Measurements from ENCODE around the gene MEGF11.

The MEGF11 gene

DNA sequence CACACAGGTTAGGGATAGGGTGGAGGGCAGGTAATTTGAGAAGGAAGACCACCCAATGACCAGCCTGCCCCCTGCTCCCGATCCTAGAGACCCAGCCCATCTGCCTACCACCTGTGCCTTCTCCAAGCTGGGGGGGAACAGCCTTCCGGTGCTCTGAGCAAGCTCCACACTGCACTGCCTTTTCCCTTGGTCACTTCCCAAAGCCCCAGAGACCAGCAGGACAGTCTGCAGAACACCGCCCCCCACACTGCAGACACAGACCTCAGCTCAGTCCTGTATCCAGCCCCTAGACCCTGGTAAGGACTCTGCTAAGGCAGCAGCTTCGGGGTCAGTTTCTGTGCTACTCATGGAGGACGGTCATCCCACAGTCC, 156.9 kb downstream of the MEGF11 start:
- DNase-seq, result no peak

DNA sequence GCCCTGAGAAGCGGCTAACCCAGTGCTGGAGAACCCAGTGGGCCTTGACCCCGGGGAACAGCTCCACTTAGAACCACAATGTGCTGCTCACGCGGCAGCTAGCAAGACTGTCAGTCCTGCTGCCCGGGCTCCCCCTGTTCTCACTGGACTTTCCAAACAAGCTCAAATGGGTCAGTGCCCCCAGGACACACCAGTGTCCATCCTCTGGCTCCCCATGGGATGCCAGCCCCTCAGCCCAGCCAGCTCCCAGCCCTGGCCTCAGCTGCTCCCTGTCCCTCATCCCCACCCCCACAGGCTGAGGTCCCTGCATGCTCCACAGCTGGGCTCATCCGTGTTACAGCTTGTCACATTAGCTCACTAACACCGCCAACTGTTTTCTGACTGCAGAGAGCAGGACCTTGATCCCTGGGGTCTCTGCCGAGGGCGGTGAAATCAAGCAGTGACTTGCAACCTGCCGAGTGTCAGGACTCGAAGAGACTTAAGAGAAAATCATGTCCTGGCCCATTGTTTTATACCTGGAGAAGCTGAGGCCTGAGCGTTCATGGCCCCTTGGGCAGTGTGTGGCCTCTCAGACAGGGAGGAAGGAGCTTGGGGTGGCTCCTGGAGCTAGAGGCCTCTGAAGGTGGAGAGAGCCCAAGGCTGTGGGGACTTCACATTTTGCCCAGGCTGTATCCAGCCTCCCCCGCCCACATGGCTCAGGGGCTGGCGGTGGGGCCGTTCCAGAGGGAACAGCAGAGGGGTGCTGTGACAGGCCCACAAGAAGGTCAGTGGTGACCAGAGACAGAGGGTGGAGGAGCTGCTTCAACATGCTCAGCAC, 157.5 kb downstream of the MEGF11 start:
- DNase-seq, result no peak

DNA sequence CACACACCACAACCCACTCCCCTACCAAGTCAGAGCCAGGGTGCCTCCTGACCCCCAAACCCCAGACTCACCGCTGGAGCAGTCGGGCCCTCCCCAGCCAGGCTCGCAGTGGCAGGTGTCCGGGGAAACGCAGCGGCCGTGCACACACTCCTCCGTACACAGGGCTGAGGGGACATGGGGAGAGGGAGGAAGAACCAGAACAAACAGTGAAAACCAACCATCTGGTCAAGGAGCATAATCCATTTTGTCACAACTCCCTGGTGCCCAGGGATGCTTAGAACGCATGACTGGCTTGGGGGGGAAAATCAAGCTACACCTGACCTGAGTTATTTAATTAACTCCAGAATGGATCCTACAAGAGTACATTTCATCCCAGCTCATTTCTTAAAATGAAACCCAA, 159.2 kb downstream of the MEGF11 start:
- no peak for DNase-seq

DNA sequence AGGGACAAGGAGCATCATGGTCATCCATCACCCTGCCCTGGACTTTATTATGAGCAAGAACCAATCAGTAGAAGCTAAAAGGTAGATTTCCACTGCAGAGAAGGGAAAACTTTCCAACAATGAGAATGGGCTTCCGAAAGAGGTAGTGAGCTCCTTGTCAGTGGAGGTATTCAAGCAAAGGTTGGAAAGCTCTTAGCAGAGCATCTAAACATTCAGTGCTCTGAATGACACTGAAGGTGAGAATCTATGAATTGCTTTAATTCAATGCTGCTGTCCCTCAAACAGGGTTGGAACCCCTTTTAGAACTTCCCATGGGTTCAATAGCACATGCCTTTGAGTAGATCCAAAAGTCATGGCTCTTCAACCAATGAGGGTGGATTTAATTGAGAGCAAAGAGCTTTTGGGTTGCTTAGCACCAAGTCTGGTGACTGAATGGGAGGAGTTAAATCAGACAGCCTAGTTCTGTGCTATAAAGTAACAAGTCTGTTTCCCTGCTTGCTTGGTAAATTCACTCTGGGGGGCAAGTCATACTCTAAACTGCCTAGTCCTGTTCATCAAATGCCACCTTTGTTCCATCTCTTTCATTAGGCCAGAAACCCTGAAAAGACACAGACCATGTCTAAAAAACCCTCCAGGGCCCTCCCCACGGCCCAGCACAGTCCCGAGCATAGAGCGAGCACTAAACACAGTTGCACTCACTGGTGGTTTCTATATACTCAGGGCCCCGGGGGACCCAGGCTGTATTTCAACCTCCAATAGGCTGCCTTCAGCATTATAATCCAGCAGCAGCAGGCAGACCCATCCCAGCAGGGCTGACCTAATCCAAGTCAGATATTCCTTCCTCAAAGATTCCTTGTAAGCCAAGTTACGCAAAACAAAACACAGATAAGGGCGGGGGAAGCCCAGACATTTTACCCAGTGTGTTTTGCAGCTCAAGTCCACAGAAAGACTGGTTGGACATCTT, 161.2 kb downstream of the MEGF11 start:
- DNase-seq, result no peak

DNA sequence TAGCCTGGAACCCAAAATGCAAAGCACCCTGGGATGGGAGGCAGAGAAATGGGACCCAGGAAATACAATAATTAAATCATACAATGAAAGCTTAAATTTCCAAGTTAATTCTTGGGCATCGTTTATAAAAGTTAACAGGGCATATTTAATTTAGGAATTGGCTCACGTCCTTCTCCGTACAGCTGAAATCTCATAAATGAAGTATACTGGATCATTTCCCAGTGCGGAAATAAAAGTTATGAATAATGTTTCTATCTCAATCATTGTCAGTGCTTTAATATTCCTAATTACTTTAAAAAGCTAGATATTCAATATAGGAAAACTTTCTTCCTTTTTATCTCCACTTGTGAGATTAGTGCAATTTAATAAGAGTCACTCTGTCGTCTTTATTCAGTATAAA, 164.0 kb downstream of the MEGF11 start:
- DNase-seq, result no peak

DNA sequence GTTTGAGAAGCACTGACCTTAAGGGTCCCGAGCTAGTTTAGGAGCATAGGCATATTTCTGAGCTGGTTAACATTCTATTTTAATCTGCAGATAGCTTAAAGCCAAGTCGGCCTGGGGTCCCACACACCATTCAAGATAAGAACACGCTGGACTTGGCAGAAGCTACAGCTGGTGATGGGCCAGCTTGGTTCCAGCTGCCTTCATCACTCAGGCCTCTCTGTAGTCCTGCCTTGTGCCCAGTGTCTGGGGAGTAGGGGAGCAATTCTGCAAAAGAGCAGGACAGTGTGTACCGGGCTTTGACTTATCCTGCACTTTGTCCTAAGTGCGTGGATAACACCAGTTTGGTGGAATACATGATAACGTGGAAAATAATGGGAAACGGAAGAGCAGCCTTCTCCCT, 164.5 kb downstream of the MEGF11 start:
- peak in 6 of 56 donors; percentile 2 to 24 (median 7) for DNase-seq

DNA sequence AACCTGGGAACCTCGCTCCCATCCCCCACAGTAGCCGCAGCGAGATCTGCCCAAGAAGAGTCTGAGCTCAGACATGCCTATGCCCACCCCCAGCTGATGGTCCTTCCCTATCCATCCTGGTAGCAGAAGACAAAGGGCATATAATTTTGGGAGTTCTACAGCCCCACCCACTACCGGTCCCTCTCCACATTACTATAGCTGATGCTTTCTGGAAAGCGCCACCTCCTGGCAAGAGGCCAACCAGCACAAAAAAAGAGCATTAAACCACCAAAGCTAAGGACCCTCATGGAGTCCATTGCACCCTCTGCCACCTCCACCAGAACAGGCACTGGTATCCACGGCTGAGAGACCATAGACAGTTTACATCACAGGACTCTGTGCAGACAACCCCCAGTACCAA, 168.4 kb downstream of the MEGF11 start:
- DNase-seq, result no peak

DNA sequence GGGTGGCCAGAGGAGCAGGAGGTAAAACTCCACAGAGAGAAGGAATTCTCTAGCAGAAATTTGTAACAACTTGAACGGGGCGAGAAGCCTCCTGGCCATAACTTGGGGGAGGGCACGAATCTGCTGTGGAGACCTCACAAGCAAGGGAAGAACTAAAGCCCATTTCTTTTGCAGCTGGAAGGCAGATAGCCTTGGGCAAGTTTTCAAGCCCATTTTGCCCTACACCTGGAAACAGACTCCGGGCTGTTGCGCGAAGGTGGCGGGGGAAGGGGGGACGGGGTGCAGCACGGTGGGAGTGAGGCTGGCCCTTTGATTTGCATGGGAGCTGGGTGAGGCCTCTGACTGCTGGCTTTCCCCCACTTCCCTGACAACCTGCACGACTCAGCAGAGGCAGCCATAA, 168.8 kb downstream of the MEGF11 start:
- no peak for DNase-seq

DNA sequence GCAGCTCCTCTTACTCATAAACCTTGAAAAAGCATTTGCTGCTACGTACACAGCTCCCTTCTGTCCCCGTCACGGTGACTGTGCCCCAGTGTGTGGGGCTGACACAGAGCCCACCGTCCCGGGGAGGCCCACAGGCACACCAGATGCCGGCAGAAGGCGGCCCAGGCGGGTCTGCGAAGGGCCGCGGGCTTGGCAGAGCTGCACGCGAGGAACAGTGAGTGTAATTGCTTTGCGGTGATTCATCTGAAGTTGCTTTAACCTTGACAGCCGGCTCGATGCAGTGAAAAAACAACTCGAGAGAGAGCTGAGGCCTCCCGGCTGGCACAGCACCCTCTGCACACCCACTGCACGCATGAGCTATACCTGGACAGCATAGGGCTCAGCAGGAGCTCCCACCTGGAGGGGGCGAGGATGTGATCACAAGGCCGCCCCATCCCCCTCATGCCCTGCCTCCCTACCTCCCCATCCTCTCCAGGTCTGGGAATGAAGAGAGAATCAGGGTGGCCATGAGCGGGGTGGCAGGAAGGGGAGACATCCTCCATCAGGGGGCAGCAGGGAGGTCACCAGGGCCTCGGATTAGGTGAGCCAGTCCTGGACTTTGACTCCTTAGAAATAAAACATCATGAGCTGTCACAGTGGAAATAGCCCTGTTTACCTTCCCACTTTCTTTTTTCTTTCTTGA, 172.7 kb downstream of the MEGF11 start:
- peak in 18 of 56 donors; percentile 9 to 52 (median 27) for DNase-seq

DNA sequence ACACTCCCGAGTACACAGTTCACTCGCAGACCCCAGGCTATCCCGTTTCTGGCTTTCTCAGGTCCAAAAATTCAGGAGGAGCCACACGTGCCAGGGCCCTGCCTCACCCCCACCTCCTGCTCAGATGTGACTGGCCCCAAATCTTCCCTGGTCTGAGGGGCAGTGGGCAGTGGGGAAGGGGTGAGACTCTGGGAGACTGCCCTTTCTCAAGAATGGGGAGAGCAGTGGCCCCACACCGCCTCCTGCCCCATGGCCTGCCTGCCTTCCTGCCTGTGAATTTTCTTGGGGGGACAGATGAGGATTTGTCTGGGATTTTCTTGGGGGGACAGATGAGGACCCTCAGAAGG, 174.6 kb downstream of the MEGF11 start:
- DNase-seq, result no peak

DNA sequence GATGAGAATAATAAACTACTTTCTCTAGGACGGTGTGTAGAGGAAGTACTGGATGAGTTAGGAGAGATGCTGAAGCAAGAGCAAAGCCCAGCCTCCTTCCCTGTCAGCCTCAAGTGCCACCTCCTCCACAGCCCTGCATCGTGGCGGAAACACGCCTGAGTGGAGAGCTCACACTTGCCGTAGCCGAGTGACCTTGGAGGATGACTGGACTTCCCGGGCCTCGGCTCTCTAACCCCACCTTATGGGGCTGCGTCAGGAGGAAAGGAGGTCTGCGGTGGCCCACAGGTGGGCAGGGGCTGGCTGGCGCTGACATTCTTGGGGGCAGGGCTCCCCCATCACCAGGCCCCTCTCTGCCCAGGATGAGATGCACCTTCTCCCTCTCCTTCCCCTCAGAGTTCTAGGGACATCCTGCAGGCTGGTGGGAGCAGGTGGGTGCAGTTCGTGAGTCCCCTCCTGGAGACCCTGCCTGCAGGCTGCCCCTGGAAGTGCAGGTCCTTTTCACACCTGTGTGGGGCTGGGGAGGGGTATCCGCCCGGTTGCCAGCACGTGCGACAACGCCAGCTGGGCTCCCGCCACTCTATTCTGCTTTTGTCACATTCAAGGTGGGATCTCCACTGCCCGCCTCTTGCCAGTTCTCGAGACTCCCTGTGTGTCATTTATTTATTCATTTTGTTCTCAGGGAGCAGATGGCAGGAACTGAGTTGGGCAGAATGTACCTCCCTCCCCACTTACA, 175.2 kb downstream of the MEGF11 start:
- DNase-seq, result no peak

DNA sequence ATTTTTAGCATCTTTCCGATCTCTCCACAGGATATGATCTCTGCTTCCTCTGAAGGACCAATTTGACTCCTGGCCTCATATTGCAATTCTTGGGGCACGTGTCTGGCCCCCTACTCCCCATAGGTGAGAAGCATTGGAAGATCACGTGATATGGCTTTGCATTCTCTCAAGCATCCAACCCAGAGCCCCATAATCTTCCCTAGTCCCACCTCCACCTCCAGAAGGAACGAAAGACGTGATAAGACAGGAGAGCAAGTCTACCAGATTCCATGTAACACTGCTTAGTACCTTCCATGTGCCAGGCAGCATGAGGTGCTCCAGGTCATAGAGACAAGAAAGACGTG, 176.3 kb downstream of the MEGF11 start:
- no peak for DNase-seq

DNA sequence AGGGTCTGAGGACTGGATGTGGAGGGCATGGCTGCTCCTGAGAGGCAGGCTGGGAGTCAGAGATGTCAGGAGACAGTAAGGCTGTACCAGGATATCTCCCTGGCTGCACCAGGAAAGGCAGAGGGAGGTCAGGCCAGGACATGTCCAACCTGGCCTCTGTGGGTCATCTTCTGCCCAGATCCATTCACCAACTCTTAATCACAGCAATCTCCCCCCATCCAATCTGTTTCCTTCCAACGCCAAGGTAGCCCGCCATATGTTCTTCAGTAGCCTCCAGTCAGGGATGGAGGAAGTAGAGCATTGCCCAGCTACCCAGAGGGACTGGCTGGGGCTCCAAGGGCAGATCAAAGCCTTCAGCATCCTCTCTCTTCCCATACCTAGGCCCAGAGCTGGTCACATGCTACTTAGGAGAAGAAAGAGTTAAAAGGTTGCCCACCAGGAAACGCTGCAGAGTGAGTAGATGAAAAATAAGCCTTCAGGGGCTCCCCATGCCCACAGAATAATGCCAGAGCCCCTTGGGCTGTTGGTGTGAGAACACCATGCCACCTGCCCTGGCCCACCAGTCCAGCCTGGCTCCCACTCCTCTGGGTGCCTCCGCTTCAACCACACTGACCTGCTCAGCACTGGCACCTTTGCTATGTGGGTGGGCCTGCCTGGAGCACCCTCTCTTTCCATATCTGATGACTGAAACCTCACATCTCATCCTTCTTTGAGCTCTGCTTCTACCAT, 176.8 kb downstream of the MEGF11 start:
- DNase-seq, result no peak

DNA sequence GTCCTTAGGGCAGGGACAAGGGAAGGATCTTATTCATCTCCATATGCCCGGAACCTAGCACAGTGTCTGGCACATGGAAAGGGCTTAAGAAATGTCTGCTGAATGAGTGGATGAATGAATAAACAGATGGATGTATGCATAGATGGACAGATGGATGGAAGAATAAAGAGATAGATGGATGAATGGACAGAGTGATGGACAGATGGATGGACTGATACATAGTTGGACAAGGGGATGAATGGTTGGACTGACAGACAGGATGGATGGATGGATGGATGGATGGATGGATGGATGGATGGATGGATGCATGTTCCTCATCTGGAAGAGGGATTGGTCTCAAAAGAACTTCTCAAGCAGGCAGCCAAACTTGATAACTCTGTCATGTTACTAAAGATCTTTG, 177.6 kb downstream of the MEGF11 start:
- DNase-seq, result no peak

DNA sequence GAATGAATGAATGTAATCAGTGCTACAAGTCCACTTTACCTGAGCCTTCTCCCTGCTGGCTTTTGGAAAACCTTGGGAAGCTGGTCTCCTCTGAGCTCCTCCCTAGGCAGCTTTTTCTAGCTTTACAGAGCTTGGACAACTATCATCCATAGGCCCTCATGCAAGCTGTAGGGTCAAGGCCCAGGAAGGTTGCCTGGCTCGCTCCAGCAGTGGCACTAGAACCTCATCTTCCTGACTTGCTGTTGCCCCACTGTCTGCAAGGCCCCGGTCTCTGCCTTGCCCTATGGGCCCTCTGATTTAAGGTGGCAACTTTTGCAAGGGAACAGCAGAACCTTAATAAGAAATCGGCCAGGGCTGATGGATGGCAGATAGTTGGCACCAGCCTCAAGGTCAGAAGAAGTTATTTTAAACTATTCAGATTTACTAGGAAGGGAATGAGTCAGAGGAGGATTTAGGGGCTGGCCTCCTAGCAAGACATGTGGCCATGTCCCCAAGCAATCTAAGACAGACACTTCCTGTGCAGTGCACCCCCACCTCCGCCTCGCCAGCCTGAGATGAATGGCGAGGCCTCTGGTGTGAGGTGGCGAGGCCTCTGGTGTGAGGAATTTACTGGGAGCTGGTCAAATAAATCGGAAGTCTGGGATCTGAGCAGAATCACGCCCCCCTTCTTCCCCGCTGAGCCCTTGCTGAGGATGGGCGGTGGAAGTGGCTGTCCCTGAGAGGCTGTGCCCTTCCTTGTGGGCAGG, 180.8 kb downstream of the MEGF11 start:
- no peak for DNase-seq

DNA sequence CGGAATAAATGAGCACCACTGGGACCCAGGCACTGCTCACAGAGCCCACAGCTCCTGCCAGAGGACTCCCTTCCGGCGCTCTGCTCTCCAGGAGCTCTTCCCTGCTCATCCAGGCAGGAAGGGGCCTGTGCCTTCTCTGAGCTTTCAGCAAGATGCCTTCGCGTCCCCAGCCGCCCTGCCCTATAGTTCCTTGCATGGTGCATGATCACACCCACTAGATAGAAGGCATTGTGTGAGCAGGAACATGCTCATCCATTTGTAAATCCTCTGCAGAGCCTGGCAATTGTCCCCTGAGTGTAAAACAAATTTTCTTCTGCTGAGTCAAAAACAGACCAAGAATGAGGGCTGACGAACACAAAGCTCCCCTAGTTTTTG, 181.6 kb downstream of the MEGF11 start:
- no peak for DNase-seq

DNA sequence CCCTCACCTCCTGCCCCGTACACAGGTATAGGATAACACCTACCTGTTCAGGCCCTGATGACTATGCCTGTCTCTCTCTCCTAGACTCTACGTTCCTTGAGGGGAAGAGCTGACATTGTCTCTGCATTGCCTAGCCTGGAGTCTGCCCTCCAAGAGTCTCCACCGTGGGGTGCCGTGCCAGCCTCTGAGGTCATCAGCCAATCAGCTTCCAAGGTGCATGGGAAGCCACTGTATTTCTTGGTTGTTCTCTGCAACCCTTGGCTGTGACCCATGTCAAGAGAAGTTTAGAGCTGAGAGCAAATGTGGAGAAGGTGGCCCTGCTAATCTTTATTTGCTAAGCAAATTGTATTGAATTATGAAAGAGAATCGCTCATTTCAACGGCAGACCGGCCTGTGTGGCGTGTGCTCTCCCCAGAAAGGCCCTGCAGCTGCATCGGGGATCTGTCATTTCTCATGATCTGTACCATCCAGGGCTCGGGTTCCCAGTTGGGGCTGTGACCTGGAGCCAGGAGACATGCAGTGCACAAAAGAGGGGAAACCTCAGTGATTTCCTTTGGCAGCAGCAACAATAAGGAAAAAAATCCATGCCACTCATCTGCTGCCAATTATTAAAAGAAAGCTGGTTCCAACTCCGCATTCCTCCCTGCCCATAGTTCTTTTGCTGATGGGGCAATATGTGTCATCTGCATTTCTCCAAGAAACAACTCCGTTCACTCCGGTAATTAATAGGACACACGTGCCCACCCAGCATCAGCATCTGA, 182.2 kb downstream of the MEGF11 start:
- no peak for DNase-seq

DNA sequence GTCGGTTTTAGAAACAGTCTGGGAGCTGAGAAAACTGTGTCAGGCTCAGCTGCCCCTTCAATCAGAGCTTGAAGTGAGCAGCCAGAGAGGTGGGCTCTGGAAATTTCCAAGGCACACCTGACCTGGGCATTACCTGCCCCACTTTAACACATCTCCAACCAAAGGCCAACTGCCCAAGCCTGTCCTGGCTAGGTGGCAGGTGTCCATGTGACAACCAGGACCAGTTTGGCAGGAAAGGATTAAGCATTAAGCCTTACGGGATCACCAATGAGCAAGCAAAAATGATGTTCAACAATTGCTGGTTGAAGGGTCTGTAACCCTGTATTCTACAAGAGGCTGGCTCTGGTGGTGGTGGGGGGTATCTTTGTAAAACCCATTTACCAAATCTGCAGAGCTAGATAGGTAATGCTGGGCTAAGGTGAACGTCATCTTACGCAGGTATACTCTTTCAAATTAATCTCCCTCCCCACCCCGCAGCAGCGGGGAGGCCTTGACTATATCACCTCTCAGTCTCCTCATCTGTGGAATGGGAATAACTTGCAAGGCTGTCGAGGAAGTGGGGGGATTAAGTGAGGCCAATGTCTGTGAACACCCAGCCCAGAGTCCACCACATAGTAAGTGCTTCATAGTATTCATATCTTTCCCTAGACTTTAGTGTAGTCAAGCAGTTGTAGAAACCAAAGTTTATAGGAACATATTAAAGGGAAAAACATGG, 183.2 kb downstream of the MEGF11 start:
- DNase-seq, result no peak

DNA sequence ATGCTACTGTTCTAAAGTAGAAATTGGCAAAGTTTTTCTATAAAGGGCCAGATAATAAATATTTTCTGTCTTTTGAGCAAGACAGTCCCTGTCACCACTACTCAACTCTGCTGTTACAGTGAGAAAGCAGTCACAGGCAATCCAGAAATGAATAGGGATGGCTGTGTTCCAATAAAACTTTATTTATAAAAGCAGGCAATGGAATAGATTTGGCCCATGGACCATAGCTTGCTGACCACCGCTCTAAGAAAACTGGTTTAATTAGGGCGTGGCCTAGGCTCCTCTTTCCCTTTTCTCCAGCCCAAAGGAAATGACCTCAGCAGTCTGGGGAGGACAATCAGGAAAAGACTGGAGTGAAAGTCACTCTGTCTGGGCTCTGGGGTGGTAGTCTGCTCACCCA, 183.8 kb downstream of the MEGF11 start:
- DNase-seq, result no peak

Data from nucleus accumbens (tissue), 56 donors.